Thyroid gland (tissue), 4 donors: ENCODE results near the gene CXorf38. TPM values are rescaled to one million over a fixed set of nuclear protein-coding genes. Genes with fewer than 3 reads are reported as not detected.

Experiments
- DNase-seq, 2 donors: peaks; one replicate each; pipeline ENCODE4 v3.0.0-alpha.2; 2019
- H3K27ac ChIP-seq, 3 donors: fragments of 200-600 bp; sonication (generic); 1 replicate in 2 of 3; 2 replicates in 1 of 3; pipeline ENCODE4 v1.5.1; 2016 to 2019; ENCODE audit warnings: mild to moderate bottlenecking in 1 of 3, moderate library complexity in 1 of 3
- H3K27me3 ChIP-seq: fragments of 200-600 bp; sonication (generic); one replicate; pipeline ENCODE4 v1.5.1; 2019
- H3K36me3 ChIP-seq, 2 donors: fragments of 200-600 bp; sonication (generic); one replicate each; pipeline ENCODE4 v1.5.1; 2016 to 2019
- H3K4me1 ChIP-seq, 2 donors: fragments of 200-600 bp; sonication (generic); one replicate each; pipeline ENCODE4 v1.5.1; 2017 to 2019
- H3K4me3 ChIP-seq, 3 donors: fragments of 200-600 bp; sonication (generic); replicated peaks in 1 of 3; 1 replicate in 2 of 3; 2 replicates in 1 of 3; pipeline ENCODE4 v1.5.1; 2016; ENCODE audit warnings: mild to moderate bottlenecking in 1 of 3
- H3K9me3 ChIP-seq: fragments of 200-600 bp; sonication (generic); one replicate; pipeline ENCODE4 v1.5.1; 2017
- CTCF ChIP-seq, 6 experiments: fragments of 200-600 bp in 3 of 6; fragments of 450-650 bp in 3 of 6; sonication (generic) in 3 of 6; IDR thresholded peaks; one replicate each; pipeline ENCODE4 v1.5.1; 2016 to 2019; ENCODE audit warnings: antibody characterized with exemption in 6 of 6, mild to moderate bottlenecking in 2 of 6, inconsistent platforms in 1 of 6, moderate library complexity in 1 of 6
- POLR2A ChIP-seq, 2 donors: fragments of 450-650 bp; IDR thresholded peaks; one replicate each; pipeline ENCODE4 v1.6.1; 2017; ENCODE audit warnings: antibody characterized with exemption in 2 of 2, mild to moderate bottlenecking in 2 of 2, moderate library complexity in 1 of 2
- WGBS, 2 donors: methylation state at CpG; one replicate each; pipeline ENCODE4 v1.1.5; 2017; 5-methylcytosine and 5-hydroxymethylcytosine counted together
- intact Hi-C: fragments of 100-400 bp; cut with DNase I; formaldehyde crosslinking; loops from one replicate; pipeline ENCODE4 v1.15.1; 2023
- total RNA-seq, 4 donors: library from RNA; depleted of rRNA; stranded (reverse); fragments of >200 nt; gene quantifications; one replicate each; pipeline ENCODE4 v1.2.3, GENCODE V29; 2016

CXorf38 gene
- total RNA-seq, 4 donors from 2014 or later, result 29.7 to 49.1 (median 42.2) TPM

GRCh38 chrX:40637687-40638086 is 9.7 kb downstream of the CXorf38 start:
- no peaks in the 10 kb centered on the region for H3K27me3 ChIP-seq
- 83 to 100% methylated on average over 2 to 3 of the region's 3 CpGs for WGBS, 2 donors
- no peak overlapping the region for H3K27ac ChIP-seq
- peaks cover 10 to 34% of the 10 kb centered on the region in 2 donors for H3K36me3 ChIP-seq
- no peaks in the 10 kb centered on the region for H3K9me3 ChIP-seq
- no peak for DNase-seq
- no peak for TF ChIP-seq POLR2A (IDR thresholded peaks at IDR 0.05)
- TF ChIP-seq CTCF (IDR thresholded peaks at IDR 0.05), result no peak
- intact Hi-C loops, result no loop called here
- no peak overlapping the region for H3K4me3 ChIP-seq
- no peaks in the 10 kb centered on the region for H3K4me1 ChIP-seq

GRCh38 chrX:40632199-40632598 is 15.2 kb downstream of the CXorf38 start:
- TF ChIP-seq CTCF (IDR thresholded peaks at IDR 0.05) (no peak), POLR2A (IDR thresholded peaks at IDR 0.05) (no peak)
- Histone ChIP-seq H3K27ac (no peak overlapping the region), H3K4me3 (no peak overlapping the region), H3K27me3 (no peaks in the 10 kb centered on the region), H3K9me3 (no peaks in the 10 kb centered on the region), H3K36me3 (peaks cover 35 to 40% of the 10 kb centered on the region in 2 donors), H3K4me1 (no peaks in the 10 kb centered on the region)
- intact Hi-C loops, result no loop called here
- WGBS, 2 donors, result 91 to 93% methylated on average over 3 to 4 of the region's 4 CpGs
- DNase-seq, result no peak

- no peaks in the 10 kb centered on the region for H3K9me3 ChIP-seq
- no peak overlapping the region for H3K27ac ChIP-seq
- TF ChIP-seq CTCF (IDR thresholded peaks at IDR 0.05) (no peak), POLR2A (IDR thresholded peaks at IDR 0.05) (no peak)
- H3K36me3 ChIP-seq, result peaks cover 9 to 30% of the 10 kb centered on the region in 2 donors
- H3K27me3 ChIP-seq, result no peaks in the 10 kb centered on the region
- 96 to 98% methylated on average over 3 to 5 of the region's 5 CpGs for WGBS, 2 donors
- DNase-seq, result no peak
- intact Hi-C loops, result no loop called here
- no peak overlapping the region for H3K4me3 ChIP-seq
- H3K4me1 ChIP-seq, result no peaks in the 10 kb centered on the region
Observed at GRCh38 chrX:40628506-40628905, 18.9 kb downstream of the CXorf38 start.

- H3K4me1 ChIP-seq, result no peaks in the 10 kb centered on the region
- H3K9me3 ChIP-seq, result no peaks in the 10 kb centered on the region
- no peak for DNase-seq
- peaks cover 0 to 22% of the 10 kb centered on the region in 2 donors for H3K36me3 ChIP-seq
- 83 to 90% methylated on average over 3 to 4 of the region's 4 CpGs for WGBS, 2 donors
- no peak overlapping the region for H3K27ac ChIP-seq
- TF ChIP-seq POLR2A (IDR thresholded peaks at IDR 0.05) (no peak), CTCF (IDR thresholded peaks at IDR 0.05) (no peak)
- intact Hi-C loops, result no loop called here
- no peaks in the 10 kb centered on the region for H3K27me3 ChIP-seq
- H3K4me3 ChIP-seq, result no peak overlapping the region
Observed at GRCh38 chrX:40625294-40625693, 22.1 kb downstream of the CXorf38 start.

- H3K27ac ChIP-seq, result no peak overlapping the region
- H3K27me3 ChIP-seq, result no peaks in the 10 kb centered on the region
- no peak for DNase-seq
- TF ChIP-seq CTCF (IDR thresholded peaks at IDR 0.05) (no peak), POLR2A (IDR thresholded peaks at IDR 0.05) (no peak)
- no peaks in the 10 kb centered on the region for H3K9me3 ChIP-seq
- intact Hi-C loops, result no loop called here
- H3K4me3 ChIP-seq, result no peak overlapping the region
- WGBS, 2 donors, result 80 to 96% methylated on average over 15 to 17 of the region's 32 CpGs
- H3K36me3 ChIP-seq, result peaks cover 0 to 8% of the 10 kb centered on the region in 2 donors
- H3K4me1 ChIP-seq, result no peaks in the 10 kb centered on the region
Observed at GRCh38 chrX:40623665-40624064, 23.7 kb downstream of the CXorf38 start.
